Prostate gland (tissue), 2 donors: ENCODE results near the gene C21orf58. TPM values are rescaled to one million over a fixed set of nuclear protein-coding genes. Genes with fewer than 3 reads are reported as not detected.
"Not testable (repeated sequence)": the region's sequence is repeated elsewhere in the genome, so short reads cannot be mapped to it uniquely, and the experiment has no call there.

Source experiments
- DNase-seq: peaks from one replicate; pipeline ENCODE4 v3.0.0-alpha.2; 2019; ENCODE audit warnings: low spot score
- H3K27ac ChIP-seq, 2 donors: fragments of 200-600 bp; sonication (generic); 2 replicates each; pipeline ENCODE4 v1.5.1; 2017 to 2019
- H3K27me3 ChIP-seq: fragments of 200-600 bp; sonication (generic); replicated peaks from 2 replicates; pipeline ENCODE4 v1.5.1; 2019; ENCODE audit not compliant: insufficient read depth
- H3K36me3 ChIP-seq, 2 donors: fragments of 200-600 bp; sonication (generic); 1 replicate in 1 of 2; 2 replicates in 1 of 2; pipeline versions ENCODE4 v1.5.1 to v1.8.1; 2017 to 2019
- H3K4me1 ChIP-seq: fragments of 200-600 bp; sonication (generic); replicated peaks from 2 replicates; pipeline ENCODE4 v1.5.1; 2019
- H3K4me3 ChIP-seq, 2 donors: fragments of 200-600 bp; sonication (generic); 2 replicates each; pipeline ENCODE4 v1.5.1; 2017 to 2019
- H3K9me3 ChIP-seq: fragments of 200-600 bp; sonication (generic); 2 replicates; pipeline ENCODE4 v1.5.1; 2017
- CTCF ChIP-seq, 4 experiments: fragments of 200-600 bp in 2 of 4; fragments of 450-650 bp in 2 of 4; sonication (generic) in 2 of 4; IDR thresholded peaks; 1 replicate in 3 of 4; 2 replicates in 1 of 4; pipeline ENCODE4 v1.5.1; 2016 to 2019; ENCODE audit warnings: antibody characterized with exemption in 4 of 4, mild to moderate bottlenecking in 2 of 4, moderate library complexity in 2 of 4
- POLR2A ChIP-seq: fragments of 450-650 bp; IDR thresholded peaks from one replicate; pipeline ENCODE4 v1.6.1; 2016; ENCODE audit warnings: antibody characterized with exemption, mild to moderate bottlenecking
- POLR2AphosphoS5 ChIP-seq: sonication (generic); formaldehyde crosslinking; IDR thresholded peaks from one replicate; pipeline ENCODE4 v1.6.1; 2017; ENCODE audit warnings: antibody characterized with exemption
- WGBS: methylation state at CpG from one replicate; pipeline ENCODE4 v1.1.5; 2018; 5-methylcytosine and 5-hydroxymethylcytosine counted together
- intact Hi-C: fragments of 100-400 bp; cut with DNase I; formaldehyde crosslinking; loops from one replicate; pipeline ENCODE4 v1.14.2; 2022
- total RNA-seq, 2 donors: library from RNA; depleted of rRNA; stranded (reverse); fragments of >200 nt; gene quantifications; one replicate each; pipeline ENCODE4 v1.1.0, GENCODE V29; 2016

C21orf58 gene
- total RNA-seq, 2 donors from 2014 or later, result 4.0 to 8.9 TPM

DNA sequence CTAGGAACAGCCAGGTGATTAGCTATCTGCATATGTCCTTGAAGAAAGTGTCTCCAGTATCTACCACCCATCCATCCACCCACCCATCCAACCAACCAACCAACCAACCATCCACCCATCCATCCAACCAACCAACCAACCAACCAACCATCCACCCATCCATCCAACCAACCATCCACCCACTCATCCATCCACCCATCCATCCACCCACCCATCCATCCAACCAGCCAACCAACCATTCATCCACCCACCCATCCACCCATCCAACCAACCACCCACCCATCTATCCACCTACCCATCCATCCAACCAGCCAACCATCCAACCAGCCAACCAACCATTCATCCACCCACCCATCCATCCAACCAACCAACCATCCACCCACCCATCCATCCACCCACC lies 12.1 kb downstream of the C21orf58 start:
- H3K27me3 ChIP-seq, result no peaks in the 10 kb centered on the region
- H3K36me3 ChIP-seq, result no peaks in the 10 kb centered on the region
- H3K4me1 ChIP-seq, result no peaks in the 10 kb centered on the region
- intact Hi-C loops, result no loop called here
- H3K4me3 ChIP-seq, result no peak overlapping the region
- no peaks in the 10 kb centered on the region for H3K9me3 ChIP-seq
- DNase-seq, result no peak
- no peak for TF ChIP-seq POLR2A
- TF ChIP-seq CTCF (IDR thresholded peaks at IDR 0.05), result no peak
- TF ChIP-seq POLR2AphosphoS5, result no peak
- no peak overlapping the region for H3K27ac ChIP-seq

DNA sequence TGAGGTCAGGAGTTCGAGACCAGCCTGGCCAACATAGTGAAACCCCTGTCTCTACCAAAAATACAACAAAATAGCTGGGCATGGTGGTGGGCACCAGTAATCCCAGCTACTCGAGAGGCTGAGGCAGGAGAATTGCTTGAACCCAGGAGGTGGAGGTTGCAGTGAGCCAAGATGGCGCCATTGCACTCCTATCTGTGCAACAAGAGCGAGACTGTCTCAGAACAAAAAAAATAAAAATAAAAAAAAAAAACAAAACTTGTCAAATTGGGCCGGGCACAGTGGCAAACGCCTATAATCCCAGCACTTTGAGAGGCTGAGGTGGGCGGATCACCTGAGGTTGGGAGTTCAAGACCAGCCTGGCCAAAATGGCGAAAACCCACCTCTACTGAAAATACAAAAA lies 13.4 kb downstream of the C21orf58 start:
- intact Hi-C loops, DNase-seq, H3K27me3 ChIP-seq, H3K9me3 ChIP-seq, H3K36me3 ChIP-seq, H3K4me3 ChIP-seq, H3K27ac ChIP-seq, H3K4me1 ChIP-seq: not testable (repeated sequence)
- 93% methylated on average over 8 of the region's 8 CpGs for WGBS

- no peak for TF ChIP-seq POLR2A
- no peak for TF ChIP-seq POLR2AphosphoS5
- TF ChIP-seq CTCF (IDR thresholded peaks at IDR 0.05), result no peak
- H3K27me3 ChIP-seq, result no peaks in the 10 kb centered on the region
- 100% methylated on average over 2 of the region's 2 CpGs for WGBS
- no peaks in the 10 kb centered on the region for H3K4me1 ChIP-seq
- no peak overlapping the region for H3K4me3 ChIP-seq
- no peaks in the 10 kb centered on the region for H3K9me3 ChIP-seq
- H3K36me3 ChIP-seq, result no peaks in the 10 kb centered on the region
- intact Hi-C loops, result no loop called here
- no peak for DNase-seq
- no peak overlapping the region for H3K27ac ChIP-seq
These were observed 15.2 kb downstream of the C21orf58 start for GRCh38 chr21:46308431-46308830.

DNA sequence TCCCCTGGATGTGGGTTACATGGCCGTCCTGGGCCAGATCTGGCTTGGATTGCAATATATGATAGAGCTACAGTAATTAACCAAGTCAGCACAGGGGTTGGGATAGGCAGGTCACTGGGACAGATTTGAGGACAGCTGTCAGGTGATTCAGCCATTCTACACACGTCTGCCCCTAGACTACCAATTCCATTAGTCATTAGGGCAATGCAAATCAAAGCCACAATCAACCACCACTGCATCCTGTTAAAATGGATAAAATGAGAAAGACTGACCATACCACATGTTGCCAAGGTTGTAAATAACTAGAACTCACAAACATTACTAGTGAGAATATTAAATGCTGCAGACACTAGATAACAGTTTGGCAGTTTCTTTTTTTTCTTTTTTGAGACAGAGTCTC lies 16.0 kb downstream of the C21orf58 start:
- Histone ChIP-seq H3K27ac (no peak overlapping the region), H3K27me3 (no peaks in the 10 kb centered on the region), H3K9me3 (no peaks in the 10 kb centered on the region), H3K4me1 (no peaks in the 10 kb centered on the region), H3K36me3 (no peaks in the 10 kb centered on the region), H3K4me3 (no peak overlapping the region)
- no peak for DNase-seq
- intact Hi-C loops, result no loop called here
- no peak for TF ChIP-seq POLR2A
- TF ChIP-seq POLR2AphosphoS5, result no peak
- TF ChIP-seq CTCF (IDR thresholded peaks at IDR 0.05), result no peak
- WGBS, result 83% methylated on average over 2 of the region's 2 CpGs

- TF ChIP-seq POLR2A, result no peak
- TF ChIP-seq POLR2AphosphoS5, result no peak
- TF ChIP-seq CTCF (IDR thresholded peaks at IDR 0.05), result no peak
- Histone ChIP-seq H3K27ac (no peak overlapping the region), H3K36me3 (no peaks in the 10 kb centered on the region), H3K27me3 (no peaks in the 10 kb centered on the region), H3K4me1 (no peaks in the 10 kb centered on the region), H3K9me3 (no peaks in the 10 kb centered on the region), H3K4me3 (no peak overlapping the region)
- 92% methylated on average over 11 of the region's 11 CpGs for WGBS
- no peak for DNase-seq
- intact Hi-C loops, result no loop called here
These were observed 18.7 kb downstream of the C21orf58 start for GRCh38 chr21:46304955-46305354.

DNA sequence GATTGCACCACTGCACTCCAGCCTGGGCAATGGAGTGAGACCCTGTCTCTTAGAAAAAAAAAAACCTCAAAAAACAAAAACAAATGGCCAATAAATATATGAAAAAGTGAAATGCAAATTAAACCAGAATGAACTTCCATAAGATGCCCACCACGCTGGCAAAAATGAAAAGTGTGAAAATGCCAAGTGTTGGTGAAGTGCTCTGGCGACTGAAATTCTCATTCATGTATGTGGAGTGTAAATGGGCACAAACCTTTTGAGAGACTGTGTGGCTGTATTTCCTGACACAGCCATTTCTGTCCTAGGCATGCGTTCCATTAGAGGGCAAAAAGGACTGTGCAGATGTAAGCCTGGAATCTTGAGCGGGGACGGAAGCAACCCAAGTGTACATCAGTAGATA lies 19.2 kb downstream of the C21orf58 start:
- TF ChIP-seq CTCF (IDR thresholded peaks at IDR 0.05) (no peak), POLR2A (no peak), POLR2AphosphoS5 (no peak)
- Histone ChIP-seq H3K9me3 (no peaks in the 10 kb centered on the region), H3K4me3 (no peak overlapping the region), H3K4me1 (no peaks in the 10 kb centered on the region), H3K27ac (no peak overlapping the region), H3K27me3 (no peaks in the 10 kb centered on the region), H3K36me3 (no peaks in the 10 kb centered on the region)
- no peak for DNase-seq
- intact Hi-C loops, result no loop called here
- WGBS, result 97% methylated on average over 5 of the region's 5 CpGs
